ENCODE results near the gene GANC.

- TF ChIP-seq, protein P1, sequence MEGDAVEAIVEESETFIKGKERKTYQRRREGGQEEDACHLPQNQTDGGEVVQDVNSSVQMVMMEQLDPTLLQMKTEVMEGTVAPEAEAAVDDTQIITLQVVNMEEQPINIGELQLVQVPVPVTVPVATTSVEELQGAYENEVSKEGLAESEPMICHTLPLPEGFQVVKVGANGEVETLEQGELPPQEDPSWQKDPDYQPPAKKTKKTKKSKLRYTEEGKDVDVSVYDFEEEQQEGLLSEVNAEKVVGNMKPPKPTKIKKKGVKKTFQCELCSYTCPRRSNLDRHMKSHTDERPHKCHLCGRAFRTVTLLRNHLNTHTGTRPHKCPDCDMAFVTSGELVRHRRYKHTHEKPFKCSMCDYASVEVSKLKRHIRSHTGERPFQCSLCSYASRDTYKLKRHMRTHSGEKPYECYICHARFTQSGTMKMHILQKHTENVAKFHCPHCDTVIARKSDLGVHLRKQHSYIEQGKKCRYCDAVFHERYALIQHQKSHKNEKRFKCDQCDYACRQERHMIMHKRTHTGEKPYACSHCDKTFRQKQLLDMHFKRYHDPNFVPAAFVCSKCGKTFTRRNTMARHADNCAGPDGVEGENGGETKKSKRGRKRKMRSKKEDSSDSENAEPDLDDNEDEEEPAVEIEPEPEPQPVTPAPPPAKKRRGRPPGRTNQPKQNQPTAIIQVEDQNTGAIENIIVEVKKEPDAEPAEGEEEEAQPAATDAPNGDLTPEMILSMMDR (IDR thresholded peaks at IDR 0.05) = no peak
- TF ChIP-seq EP300 (IDR thresholded peaks at IDR 0.05; ENCODE audit: low read depth) = no peak
Observed at GRCh38 chr15:42228036-42228435, 45.0 kb upstream of the GANC start.
